Measurements from ENCODE around the gene IGSF3.

DNA sequence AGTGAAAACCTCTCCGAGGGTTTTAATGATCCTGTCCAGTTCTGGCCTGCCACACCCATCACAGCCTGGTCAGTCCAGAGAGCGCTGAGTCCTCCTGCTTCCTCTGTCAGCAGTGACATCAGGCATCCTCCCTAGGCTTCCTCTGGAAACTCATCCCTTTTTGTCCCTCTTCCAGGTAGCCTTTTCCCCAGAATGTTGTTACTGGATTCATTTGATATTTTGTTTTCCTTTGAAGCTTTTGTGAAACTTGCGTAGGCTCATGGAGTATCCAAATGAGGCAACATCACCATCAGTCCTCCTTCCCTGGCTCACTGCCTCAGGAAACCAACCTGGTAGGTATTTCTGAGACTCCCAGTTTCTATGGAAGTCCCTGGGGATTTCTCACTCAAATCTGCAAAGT is 27.0 kb upstream of the IGSF3 start:
- no peak for TF ChIP-seq POLR2A (IDR thresholded peaks at IDR 0.05)
- TF ChIP-seq, protein P1, sequence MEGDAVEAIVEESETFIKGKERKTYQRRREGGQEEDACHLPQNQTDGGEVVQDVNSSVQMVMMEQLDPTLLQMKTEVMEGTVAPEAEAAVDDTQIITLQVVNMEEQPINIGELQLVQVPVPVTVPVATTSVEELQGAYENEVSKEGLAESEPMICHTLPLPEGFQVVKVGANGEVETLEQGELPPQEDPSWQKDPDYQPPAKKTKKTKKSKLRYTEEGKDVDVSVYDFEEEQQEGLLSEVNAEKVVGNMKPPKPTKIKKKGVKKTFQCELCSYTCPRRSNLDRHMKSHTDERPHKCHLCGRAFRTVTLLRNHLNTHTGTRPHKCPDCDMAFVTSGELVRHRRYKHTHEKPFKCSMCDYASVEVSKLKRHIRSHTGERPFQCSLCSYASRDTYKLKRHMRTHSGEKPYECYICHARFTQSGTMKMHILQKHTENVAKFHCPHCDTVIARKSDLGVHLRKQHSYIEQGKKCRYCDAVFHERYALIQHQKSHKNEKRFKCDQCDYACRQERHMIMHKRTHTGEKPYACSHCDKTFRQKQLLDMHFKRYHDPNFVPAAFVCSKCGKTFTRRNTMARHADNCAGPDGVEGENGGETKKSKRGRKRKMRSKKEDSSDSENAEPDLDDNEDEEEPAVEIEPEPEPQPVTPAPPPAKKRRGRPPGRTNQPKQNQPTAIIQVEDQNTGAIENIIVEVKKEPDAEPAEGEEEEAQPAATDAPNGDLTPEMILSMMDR (IDR thresholded peaks at IDR 0.05), result no peak

All from Peyer's patch (tissue), 4 donors.